HUES6 (cell line): ENCODE results near the gene DIP2C.
"Not testable (repeated sequence)": the region's sequence is repeated elsewhere in the genome, so short reads cannot be mapped to it uniquely, and the experiment has no call there.

ENCODE experiments used
- H3K27ac ChIP-seq: 2 replicates; pipeline ENCODE4 v1.7.0; 2013; ENCODE audit warnings: low read depth, mild to moderate bottlenecking, low read length, inconsistent platforms
- H3K27me3 ChIP-seq: 2 replicates; pipeline ENCODE4 v1.6.1; 2013; ENCODE audit warnings: low read length; ENCODE audit not compliant: control insufficient read depth, insufficient read depth
- H3K36me3 ChIP-seq: 2 replicates; pipeline ENCODE4 v1.6.1; 2013; ENCODE audit warnings: low read length; ENCODE audit not compliant: control insufficient read depth, insufficient read depth
- H3K4me1 ChIP-seq: 2 replicates; pipeline ENCODE4 v1.6.1; 2013; ENCODE audit warnings: low read length; ENCODE audit not compliant: control insufficient read depth, insufficient read depth
- H3K4me3 ChIP-seq: 2 replicates; pipeline ENCODE4 v1.5.1; 2013; ENCODE audit warnings: low read depth, low read length
- H3K9ac ChIP-seq: one replicate; pipeline ENCODE4 v1.6.1; 2013; ENCODE audit warnings: mild to moderate bottlenecking, low read length
- H3K9me3 ChIP-seq: 2 replicates; pipeline ENCODE4 v1.6.1; 2013; ENCODE audit warnings: low read depth, low read length; ENCODE audit not compliant: control insufficient read depth, insufficient read depth

DIP2C gene

GRCh38 chr10:660413-660969 lies 29.0 kb downstream of the DIP2C start:
- Histone ChIP-seq H3K4me1 (peaks cover 6% of the 10 kb centered on the region), H3K9ac (no peak overlapping the region), H3K4me3 (no peak overlapping the region), H3K36me3 (no peaks in the 10 kb centered on the region), H3K27ac (no peak overlapping the region), H3K9me3 (no peaks in the 10 kb centered on the region), H3K27me3 (no peaks in the 10 kb centered on the region)

- Histone ChIP-seq H3K27ac (no peak overlapping the region), H3K4me1 (peaks cover 6% of the 10 kb centered on the region), H3K4me3 (no peak overlapping the region), H3K9ac (no peak overlapping the region), H3K36me3 (no peaks in the 10 kb centered on the region), H3K9me3 (no peaks in the 10 kb centered on the region), H3K27me3 (no peaks in the 10 kb centered on the region)
These were observed 29.8 kb downstream of the DIP2C start for GRCh38 chr10:659688-660141.

GRCh38 chr10:657816-658350 lies 31.6 kb downstream of the DIP2C start:
- not testable (repeated sequence) for H3K27me3 ChIP-seq, H3K36me3 ChIP-seq, H3K9me3 ChIP-seq, H3K9ac ChIP-seq, H3K27ac ChIP-seq, H3K4me3 ChIP-seq
- H3K4me1 ChIP-seq = peaks cover 13% of the 10 kb centered on the region

GRCh38 chr10:656883-657282 lies 32.6 kb downstream of the DIP2C start:
- no peak overlapping the region for H3K27ac ChIP-seq
- H3K36me3 ChIP-seq = no peaks in the 10 kb centered on the region
- H3K4me3 ChIP-seq = no peak overlapping the region
- H3K4me1 ChIP-seq = peaks cover 10% of the 10 kb centered on the region
- no peak overlapping the region for H3K9ac ChIP-seq
- H3K9me3 ChIP-seq = no peaks in the 10 kb centered on the region
- no peaks in the 10 kb centered on the region for H3K27me3 ChIP-seq

GRCh38 chr10:655184-655583 lies 34.3 kb downstream of the DIP2C start:
- no peak overlapping the region for H3K27ac ChIP-seq
- H3K9ac ChIP-seq = no peak overlapping the region
- no peaks in the 10 kb centered on the region for H3K36me3 ChIP-seq
- no peak overlapping the region for H3K4me3 ChIP-seq
- H3K4me1 ChIP-seq = peaks cover 11% of the 10 kb centered on the region
- H3K9me3 ChIP-seq = no peaks in the 10 kb centered on the region
- no peaks in the 10 kb centered on the region for H3K27me3 ChIP-seq

- no peak overlapping the region for H3K4me3 ChIP-seq
- peaks cover 11% of the 10 kb centered on the region for H3K4me1 ChIP-seq
- H3K27ac ChIP-seq = no peak overlapping the region
- H3K9ac ChIP-seq = no peak overlapping the region
- no peaks in the 10 kb centered on the region for H3K9me3 ChIP-seq
- no peaks in the 10 kb centered on the region for H3K27me3 ChIP-seq
- no peaks in the 10 kb centered on the region for H3K36me3 ChIP-seq
These were observed 34.8 kb downstream of the DIP2C start for GRCh38 chr10:654647-654996.

- Histone ChIP-seq H3K4me1 (peaks cover 11% of the 10 kb centered on the region), H3K9me3 (no peaks in the 10 kb centered on the region), H3K27me3 (no peaks in the 10 kb centered on the region), H3K27ac (no peak overlapping the region), H3K4me3 (no peak overlapping the region), H3K9ac (no peak overlapping the region), H3K36me3 (no peaks in the 10 kb centered on the region)
These were observed 35.3 kb downstream of the DIP2C start for GRCh38 chr10:653991-654646.

GRCh38 chr10:652832-653459 lies 36.5 kb downstream of the DIP2C start:
- H3K9ac ChIP-seq, H3K36me3 ChIP-seq, H3K27ac ChIP-seq, H3K27me3 ChIP-seq, H3K4me3 ChIP-seq, H3K9me3 ChIP-seq: not testable (repeated sequence)
- peaks cover 11% of the 10 kb centered on the region for H3K4me1 ChIP-seq

GRCh38 chr10:652233-652632 lies 37.2 kb downstream of the DIP2C start:
- H3K4me1 ChIP-seq = peaks cover 11% of the 10 kb centered on the region
- no peaks in the 10 kb centered on the region for H3K36me3 ChIP-seq
- no peak overlapping the region for H3K9ac ChIP-seq
- H3K9me3 ChIP-seq = no peaks in the 10 kb centered on the region
- H3K27me3 ChIP-seq = no peaks in the 10 kb centered on the region
- H3K27ac ChIP-seq = no peak overlapping the region
- no peak overlapping the region for H3K4me3 ChIP-seq

- H3K9ac ChIP-seq = no peak overlapping the region
- H3K27ac ChIP-seq = no peak overlapping the region
- no peak overlapping the region for H3K4me3 ChIP-seq
These were observed 37.8 kb downstream of the DIP2C start for GRCh38 chr10:651692-652091.

GRCh38 chr10:650886-651615 lies 38.4 kb downstream of the DIP2C start:
- no peak overlapping the region for H3K27ac ChIP-seq
- peaks cover 11% of the 10 kb centered on the region for H3K4me1 ChIP-seq
- no peaks in the 10 kb centered on the region for H3K36me3 ChIP-seq
- no peak overlapping the region for H3K9ac ChIP-seq
- no peak overlapping the region for H3K4me3 ChIP-seq
- no peaks in the 10 kb centered on the region for H3K27me3 ChIP-seq
- H3K9me3 ChIP-seq = no peaks in the 10 kb centered on the region

More at GRCh38 chr10:651692-652091, 37.8 kb downstream of the DIP2C start:
- Histone ChIP-seq H3K9me3 (no peaks in the 10 kb centered on the region), H3K4me1 (peaks cover 11% of the 10 kb centered on the region), H3K27me3 (no peaks in the 10 kb centered on the region), H3K36me3 (no peaks in the 10 kb centered on the region)
